Prostate gland (tissue), 2 donors: Measurements from ENCODE around the gene COA6. TPM values are rescaled to one million over a fixed set of nuclear protein-coding genes. Genes with fewer than 3 reads are reported as not detected.

Experiments used
- DNase-seq: peaks from one replicate; pipeline ENCODE4 v3.0.0-alpha.2; 2019; ENCODE audit warnings: low spot score
- H3K27ac ChIP-seq, 2 donors: fragments of 200-600 bp; sonication (generic); 2 replicates each; pipeline ENCODE4 v1.5.1; 2017 to 2019
- H3K27me3 ChIP-seq: fragments of 200-600 bp; sonication (generic); replicated peaks from 2 replicates; pipeline ENCODE4 v1.5.1; 2019; ENCODE audit not compliant: insufficient read depth
- H3K36me3 ChIP-seq, 2 donors: fragments of 200-600 bp; sonication (generic); 1 replicate in 1 of 2; 2 replicates in 1 of 2; pipeline versions ENCODE4 v1.5.1 to v1.8.1; 2017 to 2019
- H3K4me1 ChIP-seq: fragments of 200-600 bp; sonication (generic); replicated peaks from 2 replicates; pipeline ENCODE4 v1.5.1; 2019
- H3K4me3 ChIP-seq, 2 donors: fragments of 200-600 bp; sonication (generic); 2 replicates each; pipeline ENCODE4 v1.5.1; 2017 to 2019
- H3K9me3 ChIP-seq: fragments of 200-600 bp; sonication (generic); 2 replicates; pipeline ENCODE4 v1.5.1; 2017
- CTCF ChIP-seq, 4 experiments: fragments of 200-600 bp in 2 of 4; fragments of 450-650 bp in 2 of 4; sonication (generic) in 2 of 4; IDR thresholded peaks; 1 replicate in 3 of 4; 2 replicates in 1 of 4; pipeline ENCODE4 v1.5.1; 2016 to 2019; ENCODE audit warnings: antibody characterized with exemption in 4 of 4, mild to moderate bottlenecking in 2 of 4, moderate library complexity in 2 of 4
- POLR2A ChIP-seq: fragments of 450-650 bp; IDR thresholded peaks from one replicate; pipeline ENCODE4 v1.6.1; 2016; ENCODE audit warnings: antibody characterized with exemption, mild to moderate bottlenecking
- POLR2AphosphoS5 ChIP-seq: sonication (generic); formaldehyde crosslinking; IDR thresholded peaks from one replicate; pipeline ENCODE4 v1.6.1; 2017; ENCODE audit warnings: antibody characterized with exemption
- WGBS: methylation state at CpG from one replicate; pipeline ENCODE4 v1.1.5; 2018; 5-methylcytosine and 5-hydroxymethylcytosine counted together
- intact Hi-C: fragments of 100-400 bp; cut with DNase I; formaldehyde crosslinking; loops from one replicate; pipeline ENCODE4 v1.14.2; 2022
- total RNA-seq, 2 donors: library from RNA; depleted of rRNA; stranded (reverse); fragments of >200 nt; gene quantifications; one replicate each; pipeline ENCODE4 v1.1.0, GENCODE V29; 2016

COA6 gene
- total RNA-seq, 2 donors from 2014 or later = 16.0 to 31.3 TPM

- no peaks in the 10 kb centered on the region for H3K36me3 ChIP-seq
- DNase-seq = no peak
- WGBS = 86% methylated on average over 9 of the region's 9 CpGs
- H3K4me1 ChIP-seq = no peaks in the 10 kb centered on the region
- intact Hi-C loops = no loop called here
- TF ChIP-seq CTCF (IDR thresholded peaks at IDR 0.05) (no peak), POLR2AphosphoS5 (no peak), POLR2A (no peak)
- H3K27me3 ChIP-seq = no peaks in the 10 kb centered on the region
- H3K4me3 ChIP-seq = no peak overlapping the region
- H3K27ac ChIP-seq = no peak overlapping the region
- no peaks in the 10 kb centered on the region for H3K9me3 ChIP-seq
These were observed 45.6 kb upstream of the COA6 start for GRCh38 chr1:234327577-234328164.

GRCh38 chr1:234330843-234331215 lies 42.4 kb upstream of the COA6 start:
- intact Hi-C loops = no loop called here
- Histone ChIP-seq H3K4me3 (no peak overlapping the region), H3K9me3 (no peaks in the 10 kb centered on the region), H3K27ac (no peak overlapping the region), H3K27me3 (no peaks in the 10 kb centered on the region), H3K4me1 (no peaks in the 10 kb centered on the region), H3K36me3 (no peaks in the 10 kb centered on the region)
- DNase-seq = no peak
- WGBS = 89% methylated on average over 4 of the region's 4 CpGs
- no peak for TF ChIP-seq POLR2A
- no peak for TF ChIP-seq POLR2AphosphoS5
- no peak for TF ChIP-seq CTCF (IDR thresholded peaks at IDR 0.05)

- no peak for TF ChIP-seq POLR2A
- TF ChIP-seq CTCF (IDR thresholded peaks at IDR 0.05) = no peak
- no peak for TF ChIP-seq POLR2AphosphoS5
- intact Hi-C loops = no loop called here
- Histone ChIP-seq H3K27me3 (no peaks in the 10 kb centered on the region), H3K4me1 (no peaks in the 10 kb centered on the region), H3K36me3 (no peaks in the 10 kb centered on the region), H3K27ac (no peak overlapping the region), H3K9me3 (no peaks in the 10 kb centered on the region), H3K4me3 (no peak overlapping the region)
- WGBS = 75% methylated on average over 2 of the region's 2 CpGs
- no peak for DNase-seq
These were observed 41.7 kb upstream of the COA6 start for GRCh38 chr1:234331507-234331906.

GRCh38 chr1:234336359-234336758 lies 36.9 kb upstream of the COA6 start:
- Histone ChIP-seq H3K36me3 (no peaks in the 10 kb centered on the region), H3K27me3 (no peaks in the 10 kb centered on the region), H3K4me1 (no peaks in the 10 kb centered on the region), H3K4me3 (no peak overlapping the region), H3K9me3 (no peaks in the 10 kb centered on the region), H3K27ac (no peak overlapping the region)
- TF ChIP-seq POLR2A (no peak), CTCF (IDR thresholded peaks at IDR 0.05) (no peak), POLR2AphosphoS5 (no peak)
- DNase-seq = no peak
- intact Hi-C loops = no loop called here
- 77% methylated on average over 2 of the region's 2 CpGs for WGBS

GRCh38 chr1:234337233-234337632 lies 36.0 kb upstream of the COA6 start:
- Histone ChIP-seq H3K9me3 (no peaks in the 10 kb centered on the region), H3K36me3 (no peaks in the 10 kb centered on the region), H3K4me1 (no peaks in the 10 kb centered on the region), H3K27ac (no peak overlapping the region), H3K4me3 (no peak overlapping the region), H3K27me3 (no peaks in the 10 kb centered on the region)
- TF ChIP-seq CTCF (IDR thresholded peaks at IDR 0.05) (no peak), POLR2A (no peak), POLR2AphosphoS5 (no peak)
- intact Hi-C loops = no loop called here
- no peak for DNase-seq
- WGBS = 97% methylated on average over 1 of the region's 1 CpG
